CD14-positive monocyte (primary cell): Measurements from ENCODE around the gene MORC3. TPM values are rescaled to one million over a fixed set of nuclear protein-coding genes. Genes with fewer than 3 reads are reported as not detected.

ENCODE experiments used
- DNase-seq, 3 donors: peaks; one replicate each; pipeline ENCODE4 v3.0.0-alpha.2; 2011 to 2022
- H2AFZ ChIP-seq: 2 replicates; pipeline ENCODE4 v1.6.0; 2012; ENCODE audit warnings: mild to moderate bottlenecking, low read depth, low read length, inconsistent platforms; ENCODE audit not compliant: insufficient read depth, poor library complexity, severe bottlenecking
- H3K27ac ChIP-seq, 2 donors: 1 replicate in 1 of 2; 2 replicates in 1 of 2; pipeline ENCODE4 v1.5.1; 2012 to 2013; ENCODE audit warnings: low read length in 2 of 2, control low read depth in 1 of 2, inconsistent platforms in 1 of 2, low read depth in 1 of 2, mild to moderate bottlenecking in 1 of 2
- H3K27me3 ChIP-seq, 2 donors: one replicate each; pipeline versions ENCODE4 v1.6.0 to v1.6.1; 2011 to 2013; ENCODE audit warnings: low read length in 2 of 2; ENCODE audit not compliant: control insufficient read depth in 2 of 2, insufficient read depth in 2 of 2
- H3K36me3 ChIP-seq, 2 donors: replicated peaks in 1 of 2; 1 replicate in 1 of 2; 2 replicates in 1 of 2; pipeline versions ENCODE4 v1.5.1 to v1.6.1; 2012 to 2013; ENCODE audit warnings: low read length in 2 of 2, control low read depth in 1 of 2, inconsistent platforms in 1 of 2, mild to moderate bottlenecking in 1 of 2; ENCODE audit not compliant: insufficient read depth in 2 of 2, control insufficient read depth in 1 of 2
- H3K4me1 ChIP-seq, 2 donors: 1 replicate in 1 of 2; 2 replicates in 1 of 2; pipeline versions ENCODE4 v1.5.1 to v1.6.1; 2012 to 2013; ENCODE audit warnings: low read length in 2 of 2, control low read depth in 1 of 2, inconsistent platforms in 1 of 2, mild to moderate bottlenecking in 1 of 2, moderate library complexity in 1 of 2; ENCODE audit not compliant: insufficient read depth in 2 of 2, control insufficient read depth in 1 of 2
- H3K4me2 ChIP-seq: replicated peaks from 2 replicates; pipeline ENCODE3; 2012; ENCODE audit warnings: low read length, moderate library complexity, mild to moderate bottlenecking; ENCODE audit not compliant: poor library complexity, severe bottlenecking; ENCODE audit errors: extremely low read depth
- H3K4me3 ChIP-seq, 3 experiments: fragments of 200-600 bp in 1 of 3; sonication (generic) in 1 of 3; replicated peaks in 1 of 3; 1 replicate in 2 of 3; 2 replicates in 1 of 3; pipeline ENCODE4 v1.5.1; 2011 to 2013; ENCODE audit warnings: low read length in 3 of 3, mild to moderate bottlenecking in 3 of 3, control low read depth in 2 of 3, low read depth in 2 of 3, inconsistent platforms in 1 of 3, moderate library complexity in 1 of 3
- H3K79me2 ChIP-seq: 2 replicates; pipeline ENCODE4 v1.6.0; 2012; ENCODE audit warnings: mild to moderate bottlenecking, control low read depth, inconsistent platforms, low read length, moderate library complexity; ENCODE audit not compliant: insufficient read depth
- H3K9ac ChIP-seq: 2 replicates; pipeline ENCODE4 v1.6.0; 2017; ENCODE audit warnings: low read length, mild to moderate bottlenecking; ENCODE audit not compliant: insufficient read depth, poor library complexity, severe bottlenecking
- H3K9me3 ChIP-seq, 2 donors: replicated peaks in 1 of 2; 1 replicate in 1 of 2; 2 replicates in 1 of 2; pipeline versions ENCODE4 v1.5.1 to v1.6.1; 2012 to 2013; ENCODE audit warnings: low read length in 2 of 2, control low read depth in 1 of 2; ENCODE audit not compliant: control insufficient read depth in 1 of 2, insufficient read depth in 1 of 2
- H4K20me1 ChIP-seq: 2 replicates; pipeline ENCODE4 v1.6.0; 2012; ENCODE audit warnings: mild to moderate bottlenecking, low read length, control low read depth, moderate library complexity; ENCODE audit not compliant: insufficient read depth
- H3K27ac Mint-ChIP-seq, 7 donors: one replicate each; pipeline ENCODE4 v1.8.0; 2020; ENCODE audit warnings: mild to moderate bottlenecking in 7 of 7, mixed read lengths in 7 of 7, moderate library complexity in 6 of 7, inconsistent platforms in 2 of 7
- H3K27me3 Mint-ChIP-seq, 3 donors: one replicate each; pipeline ENCODE4 v1.8.0; 2021 to 2022; ENCODE audit warnings: low read depth in 3 of 3, mild to moderate bottlenecking in 3 of 3, mixed read lengths in 3 of 3, moderate library complexity in 3 of 3, inconsistent platforms in 1 of 3
- H3K36me3 Mint-ChIP-seq, 2 donors: one replicate each; pipeline ENCODE4 v1.8.0; 2020; ENCODE audit warnings: mixed read lengths in 2 of 2, inconsistent platforms in 1 of 2, mild to moderate bottlenecking in 1 of 2
- H3K4me1 Mint-ChIP-seq: one replicate; pipeline ENCODE4 v1.8.0; 2020; ENCODE audit warnings: mild to moderate bottlenecking, mixed read lengths
- H3K4me3 Mint-ChIP-seq, 2 donors: one replicate each; pipeline ENCODE4 v1.8.0; 2020; ENCODE audit warnings: mild to moderate bottlenecking in 2 of 2, mixed read lengths in 2 of 2, moderate library complexity in 1 of 2
- H3K9me3 Mint-ChIP-seq, 7 donors: one replicate each; pipeline ENCODE4 v1.8.0; 2020 to 2022; ENCODE audit warnings: mixed read lengths in 7 of 7, mild to moderate bottlenecking in 6 of 7, moderate library complexity in 6 of 7, inconsistent platforms in 2 of 7
- WGBS: methylation state at CpG from one replicate; pipeline ENCODE4 v1.1.5; 2013; ENCODE audit warnings: missing lambda C conversion rate; ENCODE audit not compliant: insufficient coverage; 5-methylcytosine and 5-hydroxymethylcytosine counted together
- intact Hi-C, 2 donors: fragments of 100-400 bp; cut with micrococcal nuclease; formaldehyde crosslinking; loops; one replicate each; pipeline versions ENCODE4 v1.15.0 to v1.15.1; 2023
- polyA plus RNA-seq, 3 donors: library from polyadenylated mRNA; depleted of rRNA in 1 of 3; unstranded in 2 of 3; stranded (reverse) in 1 of 3; fragments of 300-500 nt in 2 of 3; fragments of >200 nt in 1 of 3; fragmentation: Illumina TruSeq in 2 of 3; gene quantifications; 1 replicate in 2 of 3; 2 replicates in 1 of 3; pipeline ENCODE4 v1.2.3, GENCODE V29; 2012 to 2021
- TF ChIP-seq, protein P1 (sequence below): fragments of 200-600 bp; IDR thresholded peaks from one replicate; pipeline ENCODE4 v1.8.0; 2022; ENCODE audit warnings: antibody characterized with exemption, mild to moderate bottlenecking

Gene MORC3
- polyA plus RNA-seq, 3 donors: 16.3 to 27.6 (median 25.5) TPM

DNA sequence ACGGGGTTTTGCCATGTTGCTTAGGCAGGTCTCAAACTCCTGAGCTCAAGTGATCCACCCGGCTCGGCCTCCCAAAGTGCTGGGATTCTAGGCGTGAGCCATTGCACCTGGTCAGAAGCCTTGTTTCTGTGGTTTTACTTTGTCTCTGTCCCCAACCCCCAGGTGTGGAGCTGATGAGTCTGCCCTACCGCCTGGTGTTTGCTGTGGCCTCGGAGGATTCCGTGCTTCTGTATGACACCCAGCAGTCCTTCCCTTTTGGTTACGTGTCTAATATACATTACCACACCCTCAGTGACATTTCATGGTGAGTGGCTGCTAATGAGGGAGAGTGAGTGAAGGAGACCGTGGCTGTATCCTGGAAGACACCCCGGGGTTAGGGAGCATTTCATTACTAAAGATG, 91.3 kb downstream of the MORC3 start:
- peaks cover 0 to 2% (median 0%) of the 10 kb centered on the region in 7 donors for H3K9me3 Mint-ChIP-seq
- Histone ChIP-seq H3K4me2 (no peak overlapping the region), H3K27ac (no peak overlapping the region), H3K9me3 (no peaks in the 10 kb centered on the region), H3K36me3 (peaks cover 7 to 57% of the 10 kb centered on the region in 2 donors), H3K79me2 (no peaks in the 10 kb centered on the region), H3K27me3 (no peaks in the 10 kb centered on the region), H3K9ac (no peak overlapping the region), H3K4me1 (no peaks in the 10 kb centered on the region), H2AFZ (no peak overlapping the region), H4K20me1 (no peaks in the 10 kb centered on the region), H3K4me3 (no peak overlapping the region)
- no peak overlapping the region for H3K27ac Mint-ChIP-seq
- intact Hi-C loops: no loop called here
- no peak overlapping the region for H3K4me3 Mint-ChIP-seq
- H3K36me3 Mint-ChIP-seq: peaks cover 45 to 68% of the 10 kb centered on the region in 2 donors
- no peak for DNase-seq
- 100% methylated on average over 4 of the region's 10 CpGs for WGBS
- TF ChIP-seq, protein P1, sequence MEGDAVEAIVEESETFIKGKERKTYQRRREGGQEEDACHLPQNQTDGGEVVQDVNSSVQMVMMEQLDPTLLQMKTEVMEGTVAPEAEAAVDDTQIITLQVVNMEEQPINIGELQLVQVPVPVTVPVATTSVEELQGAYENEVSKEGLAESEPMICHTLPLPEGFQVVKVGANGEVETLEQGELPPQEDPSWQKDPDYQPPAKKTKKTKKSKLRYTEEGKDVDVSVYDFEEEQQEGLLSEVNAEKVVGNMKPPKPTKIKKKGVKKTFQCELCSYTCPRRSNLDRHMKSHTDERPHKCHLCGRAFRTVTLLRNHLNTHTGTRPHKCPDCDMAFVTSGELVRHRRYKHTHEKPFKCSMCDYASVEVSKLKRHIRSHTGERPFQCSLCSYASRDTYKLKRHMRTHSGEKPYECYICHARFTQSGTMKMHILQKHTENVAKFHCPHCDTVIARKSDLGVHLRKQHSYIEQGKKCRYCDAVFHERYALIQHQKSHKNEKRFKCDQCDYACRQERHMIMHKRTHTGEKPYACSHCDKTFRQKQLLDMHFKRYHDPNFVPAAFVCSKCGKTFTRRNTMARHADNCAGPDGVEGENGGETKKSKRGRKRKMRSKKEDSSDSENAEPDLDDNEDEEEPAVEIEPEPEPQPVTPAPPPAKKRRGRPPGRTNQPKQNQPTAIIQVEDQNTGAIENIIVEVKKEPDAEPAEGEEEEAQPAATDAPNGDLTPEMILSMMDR: no peak
- H3K4me1 Mint-ChIP-seq: no peaks in the 10 kb centered on the region
- peaks cover 0 to 4% (median 0%) of the 10 kb centered on the region in 3 donors for H3K27me3 Mint-ChIP-seq

DNA sequence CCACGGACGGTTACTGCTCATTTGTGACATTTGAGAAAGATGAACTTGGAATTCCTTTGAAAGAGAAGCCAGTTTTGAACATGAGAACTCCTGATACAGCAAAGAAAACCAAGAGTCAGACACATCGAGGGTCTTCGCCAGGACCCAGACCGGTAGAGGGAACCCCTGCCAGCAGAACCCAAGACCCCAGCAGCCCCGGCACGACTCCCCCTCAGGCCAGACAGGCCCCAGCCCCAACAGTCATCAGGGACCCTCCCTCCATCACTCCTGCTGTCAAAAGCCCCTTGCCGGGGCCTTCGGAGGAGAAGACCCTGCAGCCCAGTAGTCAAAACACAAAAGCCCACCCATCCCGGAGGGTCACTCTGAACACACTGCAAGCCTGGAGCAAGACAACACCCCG, 92.9 kb downstream of the MORC3 start:
- Histone ChIP-seq H3K4me1 (no peaks in the 10 kb centered on the region), H3K4me2 (no peak overlapping the region), H4K20me1 (no peaks in the 10 kb centered on the region), H3K4me3 (no peak overlapping the region), H2AFZ (no peak overlapping the region), H3K36me3 (peaks cover 7 to 57% of the 10 kb centered on the region in 2 donors), H3K27ac (no peak overlapping the region), H3K79me2 (no peaks in the 10 kb centered on the region), H3K27me3 (no peaks in the 10 kb centered on the region), H3K9me3 (no peaks in the 10 kb centered on the region), H3K9ac (no peak overlapping the region)
- Mint-ChIP-seq H3K27me3 (peaks cover 0 to 4% (median 0%) of the 10 kb centered on the region in 3 donors), H3K4me3 (no peak overlapping the region), H3K4me1 (no peaks in the 10 kb centered on the region), H3K36me3 (peaks cover 39 to 79% of the 10 kb centered on the region in 2 donors), H3K9me3 (peaks cover 0 to 2% (median 0%) of the 10 kb centered on the region in 7 donors), H3K27ac (no peak overlapping the region)
- intact Hi-C loops: no loop called here
- 99% methylated on average over 9 of the region's 11 CpGs for WGBS
- no peak for DNase-seq
- TF ChIP-seq, protein P1: no peak
